Glomerular visceral epithelial cell (primary cell): ENCODE data around the gene LLGL2.
"Not testable (repeated sequence)": the region's sequence is repeated elsewhere in the genome, so short reads cannot be mapped to it uniquely, and the experiment has no call there.

Source experiments
- DNase-seq: peaks from one replicate; pipeline ENCODE4 v3.0.0-alpha.2; 2016; ENCODE audit errors: extremely low spot score

The LLGL2 gene

DNA sequence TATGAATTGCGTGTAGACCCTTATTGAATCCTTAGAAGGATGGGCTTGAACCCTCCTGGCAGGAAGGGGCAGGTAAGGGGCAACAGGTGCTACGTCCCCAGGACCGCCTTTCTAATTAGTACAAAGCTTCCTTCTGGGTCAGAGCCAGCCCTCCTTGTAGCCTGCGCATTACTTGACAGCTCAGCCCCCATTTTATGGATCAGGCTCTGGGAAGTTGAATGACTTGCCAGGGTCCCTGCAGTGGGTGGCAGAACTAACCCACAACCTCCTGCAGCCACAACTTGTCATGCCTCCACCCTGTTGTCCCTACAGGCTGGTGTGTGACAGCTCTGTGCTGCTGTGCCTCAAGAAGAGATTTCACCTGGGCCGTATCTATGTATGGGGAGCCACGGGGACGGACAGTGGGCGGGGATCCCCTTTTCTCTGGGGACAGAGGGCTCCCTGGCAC lies 64.8 kb downstream of the LLGL2 start:
- DNase-seq = no peak

DNA sequence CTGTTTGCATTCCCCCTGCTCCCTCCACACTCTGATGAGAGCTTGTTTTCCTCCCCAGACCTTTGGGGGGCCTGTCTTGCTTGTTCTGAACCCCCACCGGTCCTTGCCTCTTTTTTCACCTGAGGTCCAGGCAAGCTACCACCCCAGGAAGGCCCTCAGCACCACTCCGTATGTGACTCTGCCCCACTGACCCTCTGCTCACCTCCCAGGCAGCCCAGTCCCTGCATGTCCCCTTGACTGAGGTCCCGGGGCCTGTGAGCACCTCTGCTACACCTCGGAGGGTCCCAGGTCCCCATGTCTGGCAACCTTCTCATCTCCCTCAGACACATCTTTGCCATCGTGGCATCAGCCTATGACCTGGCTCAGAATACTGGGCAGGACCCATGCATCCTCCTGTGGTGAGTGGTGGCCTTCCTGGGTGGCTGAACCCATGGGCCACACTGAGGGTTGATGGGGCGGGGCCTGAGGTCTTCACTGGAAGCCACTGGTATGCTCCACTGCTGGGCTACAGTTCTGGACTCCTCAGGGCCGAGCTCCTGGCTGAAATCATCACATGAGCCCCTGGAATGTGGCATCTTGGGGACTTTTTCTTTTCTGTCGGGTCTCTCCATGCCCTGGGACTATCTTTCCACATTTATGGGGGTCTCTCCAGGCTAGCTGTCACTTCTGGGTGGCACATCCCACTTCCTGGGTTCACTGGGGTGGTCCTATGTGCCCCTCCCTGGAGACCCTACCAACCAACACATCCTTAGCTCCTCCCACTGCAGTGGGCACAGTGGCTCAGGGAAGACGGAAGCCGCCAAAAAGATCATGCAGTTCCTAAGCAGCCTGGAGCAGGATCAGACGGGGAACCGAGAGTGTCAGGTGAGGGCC lies 65.6 kb downstream of the LLGL2 start:
- DNase-seq = no peak

DNA sequence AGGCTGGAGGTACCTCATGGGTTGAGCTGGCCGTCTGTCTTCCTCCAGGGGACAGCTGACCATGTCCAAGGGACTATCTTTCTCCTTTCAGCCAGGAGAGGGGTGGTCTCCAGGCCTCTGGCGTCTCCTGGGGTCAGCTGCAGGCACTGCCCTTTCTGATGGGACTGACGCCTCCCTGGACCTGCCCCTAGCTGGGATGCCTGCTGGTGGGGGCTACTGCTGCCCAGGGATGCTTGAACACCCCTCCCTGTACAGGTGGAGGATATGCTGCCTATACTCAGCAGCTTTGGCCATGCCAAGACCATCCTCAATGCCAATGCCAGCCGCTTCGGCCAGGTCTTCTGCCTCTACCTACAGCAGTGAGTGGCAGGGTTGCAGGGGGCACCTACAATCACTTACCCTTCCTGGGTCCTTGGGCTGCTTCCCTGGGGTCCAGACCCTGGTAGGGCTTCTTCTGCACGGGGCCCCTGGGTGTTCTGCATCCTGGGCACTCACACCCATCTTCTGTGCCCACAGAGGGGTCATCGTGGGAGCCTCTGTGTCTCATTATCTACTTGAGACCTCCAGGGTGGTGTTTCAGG lies 66.3 kb downstream of the LLGL2 start:
- no peak for DNase-seq

DNA sequence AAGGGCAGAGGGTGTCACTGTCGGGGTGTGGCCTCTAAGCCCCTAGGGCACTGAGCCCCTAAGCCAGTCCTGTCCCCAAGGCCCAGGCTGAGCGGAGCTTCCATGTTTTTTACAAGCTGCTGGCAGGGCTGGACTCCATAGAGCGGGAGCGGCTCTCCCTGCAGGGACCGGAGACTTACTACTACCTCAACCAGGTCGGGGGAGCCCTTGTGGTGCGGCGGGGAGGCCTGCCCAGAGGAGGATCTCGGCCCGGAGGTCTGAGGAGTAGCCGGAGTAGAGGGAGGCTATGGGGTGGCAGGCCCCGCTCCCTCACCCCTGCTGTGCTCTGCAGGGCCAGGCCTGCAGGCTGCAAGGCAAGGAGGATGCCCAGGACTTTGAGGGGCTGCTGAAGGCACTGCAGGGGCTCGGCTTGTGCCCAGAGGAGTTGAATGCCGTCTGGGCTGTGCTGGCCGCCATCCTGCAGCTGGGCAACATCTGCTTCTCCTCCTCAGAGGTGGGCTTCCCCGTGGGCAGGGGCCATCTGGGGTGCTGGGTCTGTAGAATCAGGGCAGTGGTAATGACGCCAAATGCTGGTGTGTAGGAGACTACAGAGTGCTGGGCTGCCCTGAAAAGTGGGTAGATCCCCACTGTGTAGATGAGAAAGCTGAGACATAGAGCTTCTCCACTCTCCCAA lies 67.0 kb downstream of the LLGL2 start:
- DNase-seq = no peak

GRCh38 chr17:75593430-75593829 lies 67.9 kb downstream of the LLGL2 start:
- not testable (repeated sequence) for DNase-seq

DNA sequence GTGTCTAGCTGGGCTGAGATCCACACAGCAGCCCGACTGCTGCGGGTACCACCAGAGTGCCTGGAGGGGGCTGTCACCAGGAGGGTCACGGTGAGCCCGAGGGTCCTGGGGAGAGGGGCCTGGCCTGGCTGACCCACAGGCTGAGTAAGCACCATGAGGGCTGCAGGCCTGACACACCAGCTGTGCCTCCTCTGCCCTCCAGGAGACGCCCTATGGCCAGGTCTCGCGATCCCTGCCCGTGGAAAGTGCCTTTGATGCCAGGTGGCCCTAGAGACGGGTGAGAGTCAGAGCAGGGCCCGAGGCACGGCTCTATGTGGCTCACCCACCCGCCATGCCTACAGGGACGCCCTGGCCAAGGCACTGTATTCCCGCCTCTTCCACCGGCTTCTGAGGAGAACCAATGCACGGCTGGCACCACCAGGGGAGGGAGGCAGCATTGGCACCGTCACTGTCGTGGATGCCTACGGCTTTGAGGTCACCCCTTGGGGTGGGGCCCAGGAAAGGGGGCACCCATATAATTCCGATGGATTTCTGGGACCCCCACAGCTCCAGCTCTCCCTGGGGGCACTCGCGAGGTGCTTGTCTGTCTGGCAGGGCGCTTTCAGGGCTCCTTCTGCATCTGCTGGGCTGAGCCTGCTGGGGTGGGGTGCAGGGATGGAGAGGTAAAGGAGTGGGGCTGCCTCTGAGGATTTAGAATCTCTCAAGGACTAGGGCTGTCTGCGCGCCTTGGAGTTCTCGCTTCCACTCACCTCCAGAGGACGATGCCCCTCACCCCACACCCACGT lies 69.2 kb downstream of the LLGL2 start:
- no peak for DNase-seq

DNA sequence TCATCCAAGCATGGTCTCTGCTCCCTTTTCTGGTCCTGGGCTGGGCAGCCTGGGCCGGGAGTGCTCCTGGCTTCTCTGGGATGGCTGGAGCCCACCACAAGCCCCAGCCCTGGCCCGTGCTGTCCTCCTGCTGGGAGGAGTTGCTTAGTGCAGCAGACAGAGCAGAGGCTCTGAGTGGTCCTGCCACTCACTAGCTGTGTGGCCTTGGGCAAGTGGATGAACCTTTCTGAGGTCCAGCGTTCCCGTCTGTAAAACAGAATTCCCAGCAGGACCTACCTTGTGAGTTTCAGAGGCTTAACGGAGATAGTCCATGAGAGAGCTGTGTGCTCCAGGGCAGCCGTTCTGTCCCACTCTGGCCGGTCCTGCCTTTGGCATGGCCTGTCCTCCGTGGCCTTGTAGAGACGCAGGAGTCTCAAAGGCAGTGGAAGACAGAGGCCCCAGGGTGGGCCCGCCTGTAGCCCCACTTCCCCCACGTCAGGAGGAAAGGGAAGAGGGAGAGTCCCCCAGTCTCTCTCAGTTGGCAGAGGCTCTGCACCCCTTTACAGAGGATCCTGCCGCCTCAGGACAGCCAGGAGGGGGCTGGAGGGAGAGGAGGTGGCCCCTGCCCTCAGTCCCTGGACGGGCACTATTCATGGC lies 69.9 kb downstream of the LLGL2 start:
- DNase-seq = no peak

DNA sequence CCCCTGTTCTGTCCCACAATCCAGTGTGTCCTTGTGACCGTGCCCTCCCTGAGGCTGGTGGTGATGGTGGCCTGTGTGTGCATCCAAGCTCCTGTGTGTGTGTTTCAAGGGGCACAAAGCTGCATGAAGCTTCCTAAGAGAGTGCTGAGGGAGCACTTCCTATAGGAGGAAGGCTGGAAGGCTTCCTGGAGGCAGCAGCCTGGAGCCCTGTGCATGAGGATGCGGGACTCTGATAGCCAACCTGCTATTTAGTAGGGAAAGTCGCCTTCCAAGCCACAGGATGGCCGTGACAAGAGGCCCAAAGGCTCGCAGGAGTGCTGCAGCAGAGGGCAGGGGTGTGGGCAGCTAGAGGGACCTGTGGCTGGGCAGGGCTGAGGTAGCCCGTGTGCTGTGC lies 70.4 kb downstream of the LLGL2 start:
- DNase-seq = no peak

- no peak for DNase-seq
Observed at GRCh38 chr17:75596320-75597087, 71.0 kb downstream of the LLGL2 start.

DNA sequence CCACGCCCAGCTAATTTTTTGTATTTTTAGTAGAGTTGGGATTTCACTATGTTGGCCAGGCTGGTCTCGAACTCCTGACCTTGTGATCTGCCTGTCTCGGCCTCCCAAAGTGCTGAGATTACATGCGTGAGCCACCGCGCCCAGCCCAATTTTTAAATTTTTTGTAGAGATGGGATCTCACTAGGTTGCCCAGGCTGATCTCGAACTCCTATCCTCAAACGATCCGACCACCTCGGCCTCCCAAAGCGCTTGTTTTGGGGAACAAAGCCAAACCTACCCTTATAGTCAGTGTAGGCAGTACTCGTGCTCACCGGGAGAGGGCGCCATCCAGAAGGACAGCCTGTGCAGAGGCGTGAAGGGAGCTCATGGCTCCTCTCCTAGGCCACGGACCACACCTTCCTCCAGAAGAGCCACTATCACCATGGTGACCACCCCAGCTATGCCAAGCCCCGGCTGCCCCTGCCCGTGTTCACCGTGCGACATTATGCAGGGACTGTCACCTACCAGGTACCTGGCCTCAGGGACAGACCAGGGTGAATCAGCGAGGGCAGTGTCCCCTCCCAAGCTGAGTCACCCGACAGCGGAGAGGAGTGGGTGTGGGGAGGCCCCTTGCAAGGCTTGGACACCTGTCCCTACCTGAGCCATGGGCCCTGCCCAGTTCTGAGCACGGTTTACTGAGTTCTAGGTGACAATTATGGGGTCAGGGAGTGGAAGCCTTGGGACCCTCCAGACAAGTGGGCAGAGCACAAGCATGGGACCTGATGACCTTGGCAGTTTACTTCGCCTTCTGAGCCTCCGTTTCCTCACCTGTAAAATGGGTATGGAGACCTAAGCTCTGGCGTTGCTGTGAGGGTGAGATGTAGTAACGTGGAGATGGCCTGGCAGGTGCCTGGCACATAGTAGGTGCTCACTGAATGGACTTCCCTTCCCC lies 75.8 kb downstream of the LLGL2 start:
- DNase-seq = peak; percentile 38

DNA sequence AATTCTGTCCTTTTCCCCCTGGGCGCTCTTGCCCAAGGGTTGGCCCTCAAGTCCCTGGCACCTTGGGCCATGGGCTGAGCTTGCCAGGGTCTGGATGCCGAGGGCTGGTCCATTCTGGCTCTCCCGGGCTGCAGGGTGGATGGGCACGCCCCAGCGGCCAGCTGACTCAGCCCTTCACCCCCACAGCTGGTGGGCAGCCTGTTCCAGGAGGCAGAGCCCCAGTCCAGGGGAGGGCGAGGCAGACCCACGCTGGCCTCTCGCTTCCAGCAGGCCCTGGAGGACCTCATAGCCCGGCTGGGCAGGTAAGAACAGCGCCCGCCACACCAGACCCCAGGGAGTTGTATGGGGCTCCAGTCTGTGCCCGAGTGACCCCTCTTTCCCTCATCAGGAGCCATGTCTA lies 77.1 kb downstream of the LLGL2 start:
- no peak for DNase-seq

- no peak for DNase-seq
Observed at GRCh38 chr17:75603123-75603522, 77.6 kb downstream of the LLGL2 start.

DNA sequence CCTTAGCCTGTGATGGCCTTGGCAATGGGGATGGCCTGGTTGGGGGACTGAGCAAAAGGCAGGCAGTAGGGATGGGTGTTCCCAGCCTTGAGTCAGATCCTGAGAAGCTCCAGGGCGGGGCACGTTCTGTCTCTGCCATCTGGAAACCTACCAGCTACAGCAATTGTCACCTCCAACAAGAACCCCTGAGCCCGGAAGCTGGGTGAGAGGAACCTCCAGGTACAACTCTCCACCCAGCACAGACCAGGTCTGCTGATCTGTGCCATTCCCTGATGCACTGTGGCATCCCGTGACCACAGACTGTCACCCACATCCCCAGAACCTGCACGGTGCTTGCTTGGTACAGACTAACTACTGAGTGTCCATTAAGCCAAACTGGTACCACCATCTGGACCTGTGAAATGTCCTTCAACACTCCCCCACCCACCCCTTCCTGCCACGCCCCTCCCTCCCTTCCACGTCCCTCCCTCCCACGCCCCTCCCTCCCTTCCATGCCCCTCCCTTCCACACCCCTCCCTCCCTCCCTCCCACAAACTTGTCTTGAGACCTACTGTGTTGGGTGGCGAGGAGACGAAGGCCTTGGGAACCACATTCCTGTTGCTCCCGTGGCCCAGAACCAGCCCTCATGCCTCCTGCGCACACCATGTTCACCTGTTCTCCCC lies 78.7 kb downstream of the LLGL2 start:
- DNase-seq = no peak

DNA sequence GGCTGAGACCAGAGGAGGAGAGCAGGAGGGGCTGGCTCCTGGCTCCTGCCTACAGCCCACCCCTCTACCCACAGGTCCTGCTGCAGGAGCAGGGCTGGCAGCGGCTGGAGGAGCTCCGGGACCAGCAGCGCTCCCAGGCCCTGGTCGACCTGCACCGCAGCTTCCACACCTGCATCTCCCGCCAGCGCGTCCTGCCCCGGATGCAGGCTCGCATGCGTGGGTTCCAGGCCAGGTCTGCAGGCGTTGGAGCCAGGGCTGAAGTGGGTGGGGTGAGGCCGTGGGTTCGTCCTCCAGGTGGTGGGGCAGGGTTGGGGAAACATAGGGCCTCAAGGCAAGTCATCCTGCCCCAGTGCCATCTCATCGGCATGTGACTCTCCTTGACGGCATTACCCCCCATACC lies 80.3 kb downstream of the LLGL2 start:
- no peak for DNase-seq

DNA sequence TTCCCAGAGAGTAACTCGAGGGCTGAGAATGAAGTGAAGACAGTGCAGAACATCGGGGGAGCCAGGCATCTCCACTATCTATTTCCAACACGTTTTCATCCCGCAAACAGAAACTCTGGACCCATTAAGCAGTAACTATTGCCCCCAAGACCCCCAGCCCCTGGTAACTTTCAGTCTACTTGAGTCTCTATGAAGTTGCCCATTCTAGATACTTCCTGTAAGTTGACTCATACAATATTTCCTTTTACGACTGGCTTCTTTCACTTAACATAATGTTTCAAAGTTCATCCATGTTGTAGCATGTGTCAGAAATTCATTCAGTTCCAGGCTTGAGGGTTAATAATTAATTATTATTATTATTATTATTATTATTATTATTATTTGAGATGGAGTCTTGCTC lies 81.6 kb downstream of the LLGL2 start:
- DNase-seq = no peak

- DNase-seq = no peak
Observed at GRCh38 chr17:75610103-75610984, 84.8 kb downstream of the LLGL2 start.

GRCh38 chr17:75611851-75612429 lies 86.4 kb downstream of the LLGL2 start:
- DNase-seq = no peak
